A549 (cell line): ENCODE measurements around the gene GRID1.

ENCODE experiments used
- CHD2 ChIP-seq: fragments of 150-350 bp; IDR thresholded peaks from 2 replicates; pipeline ENCODE4 v1.6.1; 2014; ENCODE audit warnings: low read length; ENCODE audit not compliant: partially characterized antibody
- EHMT2 ChIP-seq: fragments of 200-600 bp; sonication (generic); IDR thresholded peaks from 2 replicates; pipeline ENCODE4 v1.6.1; 2016; ENCODE audit warnings: antibody characterized with exemption, low read depth, mild to moderate bottlenecking, moderate library complexity
- ESRRA ChIP-seq: fragments of 150-350 bp; IDR thresholded peaks from 2 replicates; pipeline ENCODE4 v1.6.1; 2014; ENCODE audit warnings: mild to moderate bottlenecking, low read length, borderline replicate concordance
- HOXB13 ChIP-seq: fragments of 250-450 bp; sonication (Bioruptor Pico); IDR thresholded peaks from 2 replicates; pipeline ENCODE4 v1.5.0; 2020; ENCODE audit warnings: low read depth, mild to moderate bottlenecking, moderate library complexity
- MYC ChIP-seq: IDR thresholded peaks from 2 replicates; pipeline ENCODE4 v1.6.1; 2012; ENCODE audit warnings: mild to moderate bottlenecking, inconsistent platforms, low read length, improper control_type of control experiment, borderline replicate concordance
- PHF8 ChIP-seq: fragments of 200-600 bp; sonication (generic); IDR thresholded peaks from 2 replicates; pipeline ENCODE4 v1.6.1; 2016; ENCODE audit warnings: low read depth, mild to moderate bottlenecking, antibody characterized with exemption, moderate library complexity, borderline replicate concordance
- POLR2A ChIP-seq: IDR thresholded peaks from 2 replicates; pipeline ENCODE4 v1.6.1; 2012; ENCODE audit warnings: mild to moderate bottlenecking, low read length
- TF ChIP-seq, protein P1 (sequence below): fragments of >200 bp; sonication (Bioruptor Twin); formaldehyde crosslinking; IDR thresholded peaks from 3 replicates; pipeline ENCODE4 v1.5.1; 2016
- TF ChIP-seq, protein P2 (sequence below): fragments of >200 bp; sonication (Bioruptor Twin); formaldehyde crosslinking; IDR thresholded peaks from 3 replicates; pipeline ENCODE4 v1.6.1; 2016

DNA sequence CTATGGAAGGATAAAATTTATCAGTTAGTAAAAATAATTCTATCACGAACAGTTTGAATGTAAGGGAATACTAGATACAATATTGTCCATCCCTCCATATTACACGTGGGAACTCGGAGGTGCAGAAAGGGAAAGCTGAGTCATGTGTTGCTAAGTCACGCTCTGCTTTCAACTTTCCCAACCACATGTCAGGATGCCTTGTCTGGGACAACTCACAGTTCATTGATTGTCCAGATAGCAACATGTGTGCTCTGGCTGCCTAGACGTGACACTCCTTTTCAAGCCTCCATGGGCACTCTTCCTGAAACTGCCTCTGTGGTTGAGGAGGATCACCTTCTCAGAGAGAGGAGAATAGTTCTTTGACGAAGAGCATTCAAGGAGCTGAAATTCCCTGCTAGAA lies 808.1 kb downstream of the GRID1 start:
- TF ChIP-seq POLR2A (no peak), ESRRA (no peak), EHMT2 (no peak), MYC (no peak), CHD2 (no peak), PHF8 (no peak), HOXB13 (no peak)
- TF ChIP-seq, protein P1, sequence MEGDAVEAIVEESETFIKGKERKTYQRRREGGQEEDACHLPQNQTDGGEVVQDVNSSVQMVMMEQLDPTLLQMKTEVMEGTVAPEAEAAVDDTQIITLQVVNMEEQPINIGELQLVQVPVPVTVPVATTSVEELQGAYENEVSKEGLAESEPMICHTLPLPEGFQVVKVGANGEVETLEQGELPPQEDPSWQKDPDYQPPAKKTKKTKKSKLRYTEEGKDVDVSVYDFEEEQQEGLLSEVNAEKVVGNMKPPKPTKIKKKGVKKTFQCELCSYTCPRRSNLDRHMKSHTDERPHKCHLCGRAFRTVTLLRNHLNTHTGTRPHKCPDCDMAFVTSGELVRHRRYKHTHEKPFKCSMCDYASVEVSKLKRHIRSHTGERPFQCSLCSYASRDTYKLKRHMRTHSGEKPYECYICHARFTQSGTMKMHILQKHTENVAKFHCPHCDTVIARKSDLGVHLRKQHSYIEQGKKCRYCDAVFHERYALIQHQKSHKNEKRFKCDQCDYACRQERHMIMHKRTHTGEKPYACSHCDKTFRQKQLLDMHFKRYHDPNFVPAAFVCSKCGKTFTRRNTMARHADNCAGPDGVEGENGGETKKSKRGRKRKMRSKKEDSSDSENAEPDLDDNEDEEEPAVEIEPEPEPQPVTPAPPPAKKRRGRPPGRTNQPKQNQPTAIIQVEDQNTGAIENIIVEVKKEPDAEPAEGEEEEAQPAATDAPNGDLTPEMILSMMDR = no peak
- TF ChIP-seq, protein P2, sequence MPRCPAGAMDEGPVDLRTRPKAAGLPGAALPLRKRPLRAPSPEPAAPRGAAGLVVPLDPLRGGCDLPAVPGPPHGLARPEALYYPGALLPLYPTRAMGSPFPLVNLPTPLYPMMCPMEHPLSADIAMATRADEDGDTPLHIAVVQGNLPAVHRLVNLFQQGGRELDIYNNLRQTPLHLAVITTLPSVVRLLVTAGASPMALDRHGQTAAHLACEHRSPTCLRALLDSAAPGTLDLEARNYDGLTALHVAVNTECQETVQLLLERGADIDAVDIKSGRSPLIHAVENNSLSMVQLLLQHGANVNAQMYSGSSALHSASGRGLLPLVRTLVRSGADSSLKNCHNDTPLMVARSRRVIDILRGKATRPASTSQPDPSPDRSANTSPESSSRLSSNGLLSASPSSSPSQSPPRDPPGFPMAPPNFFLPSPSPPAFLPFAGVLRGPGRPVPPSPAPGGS = no peak
